Diencephalon (tissue), 1 donor: ENCODE results near the gene C1orf21. TPM values are rescaled to one million over a fixed set of nuclear protein-coding genes. Genes with fewer than 3 reads are reported as not detected.

Experiments used
- total RNA-seq: library from RNA; depleted of rRNA; stranded (reverse); fragments of >200 nt; gene quantifications from one replicate; pipeline ENCODE4 v1.2.3, GENCODE V29; 2014

The C1orf21 gene
- 25.8 TPM for total RNA-seq

GRCh38 chr1:184386312-184387068 is at the start of gene C1orf21:
Gene C1orf21 (plus strand): TSS chr1:184387029. CDS start chr1:184477510, 90,481 bp downstream.

